Stimulated activated effector memory CD8-positive, alpha-beta T cell treated with anti-CD3 and anti-CD28 coated beads, Interleukin-12 subunit alpha, Interleukin-12 subunit beta, amount 100 ng/mL, for 72 hours (primary cell): ENCODE data around the gene PGP.
A peak's percentile ranks its signal among the peaks of the same experiment; 100 is the strongest.

Experiments used
- ATAC-seq: fragments of 150-1000 bp; cut with Tn5 transposase; 2 replicates; pipeline ENCODE4 v1.10.0; 2021
- DNase-seq, 2 donors: peaks; one replicate each; pipeline ENCODE4 v3.0.0; 2021 to 2022; ENCODE audit warnings: low spot score in 2 of 2
- H3K27ac Mint-ChIP-seq: one replicate; pipeline ENCODE4 v1.8.0; 2022; ENCODE audit warnings: mild to moderate bottlenecking, mixed read lengths
- H3K36me3 Mint-ChIP-seq: one replicate; pipeline ENCODE4 v1.8.0; 2022; ENCODE audit warnings: mild to moderate bottlenecking, mixed read lengths
- H3K4me1 Mint-ChIP-seq: one replicate; pipeline ENCODE4 v1.8.0; 2022; ENCODE audit warnings: mixed read lengths
- H3K4me3 Mint-ChIP-seq: one replicate; pipeline ENCODE4 v1.8.0; 2022; ENCODE audit warnings: mild to moderate bottlenecking, mixed read lengths
- H3K9me3 Mint-ChIP-seq: one replicate; pipeline ENCODE4 v1.8.0; 2022; ENCODE audit warnings: mixed read lengths

Gene PGP

GRCh38 chr16:2162676-2163118, 51.9 kb downstream of the PGP start:
- H3K4me3 Mint-ChIP-seq, result no peak overlapping the region
- no peak for ATAC-seq
- peak overlapping the region; percentile 65 for H3K27ac Mint-ChIP-seq

DNA sequence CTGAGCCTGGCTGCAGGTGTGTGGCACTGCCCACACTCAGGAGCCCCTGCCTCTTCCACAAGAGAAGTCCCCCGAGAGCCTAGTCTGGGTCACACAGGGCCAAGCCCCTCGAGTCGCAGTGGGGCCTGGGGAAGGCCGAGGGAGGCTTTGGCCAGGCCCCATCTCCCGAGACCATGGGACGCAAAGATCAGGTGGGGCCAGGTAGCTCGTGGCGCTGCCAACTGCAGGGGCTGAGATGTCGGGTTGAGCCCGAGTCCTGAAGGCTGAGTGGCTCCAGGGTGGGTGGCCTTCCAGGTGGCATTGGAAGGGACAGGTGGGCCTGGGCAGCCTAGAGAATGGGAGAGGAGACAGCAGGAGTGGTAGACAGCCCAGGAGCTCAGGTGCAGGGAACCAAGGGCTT, 52.7 kb downstream of the PGP start:
- ATAC-seq (no peak), DNase-seq (no peak)
- peaks cover 28% of the 10 kb centered on the region for H3K4me1 Mint-ChIP-seq
- peak overlapping the region; percentile 65 for H3K27ac Mint-ChIP-seq
- H3K4me3 Mint-ChIP-seq, result no peak overlapping the region
- H3K36me3 Mint-ChIP-seq, result peaks cover 17% of the 10 kb centered on the region
- H3K9me3 Mint-ChIP-seq, result no peaks in the 10 kb centered on the region

More at GRCh38 chr16:2162676-2163118, 51.9 kb downstream of the PGP start:
- Mint-ChIP-seq H3K9me3 (no peaks in the 10 kb centered on the region), H3K36me3 (peaks cover 15% of the 10 kb centered on the region), H3K4me1 (peaks cover 20% of the 10 kb centered on the region)
- DNase-seq, result no peak
